ENCODE data around the gene OSCP1. TPM values are rescaled to one million over a fixed set of nuclear protein-coding genes. Genes with fewer than 3 reads are reported as not detected.

Gene OSCP1
- total RNA-seq, 2 experiments from 2014 or later = 1.3 to 1.7 TPM

GRCh38 chr1:36408479-36408878 is 41.8 kb downstream of the OSCP1 start:
- peaks cover 32% of the 10 kb centered on the region for H3K4me1 Mint-ChIP-seq
- H3K27ac Mint-ChIP-seq = no peak overlapping the region
- ChIA-PET CTCF (interaction anchor here (1.1 to 1.4 kb wide), 2 partner anchors 11 to 39 kb away, joined by 3 to 4 read pairs; no protein-coding TSS in a partner anchor), POLR2A (interaction anchor here (0.6 to 2.4 kb wide), 5 partner anchors 11 to 177 kb away, joined by 3 to 9 read pairs (median 3); partner anchors contain the start of gene LSM10)
- H3K4me3 Mint-ChIP-seq = no peak overlapping the region
- no peaks in the 10 kb centered on the region for H3K27me3 Mint-ChIP-seq
- peaks cover 13% of the 10 kb centered on the region for H3K36me3 Mint-ChIP-seq (ENCODE audit: low read depth)
- DNase-seq = no peak
- H3K9me3 Mint-ChIP-seq = peaks cover 13% of the 10 kb centered on the region

DNA sequence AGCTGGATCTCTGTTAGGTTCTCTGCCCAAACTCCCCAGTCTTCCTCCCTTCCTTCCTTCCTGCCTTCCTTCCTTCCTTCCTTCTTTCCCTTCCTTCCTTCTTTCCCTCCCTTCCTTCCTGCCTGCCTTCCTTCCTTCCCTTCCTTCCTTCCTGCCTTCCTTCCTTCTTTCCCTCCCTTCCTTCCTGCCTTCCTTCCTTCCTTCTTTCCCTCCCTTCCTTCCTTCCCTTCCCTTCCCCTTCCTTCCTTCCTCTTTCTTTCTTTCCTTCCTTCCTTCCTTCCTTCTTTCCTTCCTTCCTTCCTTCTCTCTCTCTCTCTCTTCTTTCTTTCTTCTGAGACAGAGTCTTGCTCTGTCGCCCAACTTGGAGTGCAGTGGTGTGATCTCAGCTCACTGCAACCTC is 43.8 kb downstream of the OSCP1 start:
- Mint-ChIP-seq H3K36me3 (ENCODE audit: low read depth) (peaks cover 6% of the 10 kb centered on the region), H3K9me3 (peaks cover 7% of the 10 kb centered on the region), H3K27me3 (no peaks in the 10 kb centered on the region), H3K4me3 (no peak overlapping the region), H3K4me1 (peaks cover 17% of the 10 kb centered on the region), H3K27ac (no peak overlapping the region)
- POLR2A ChIA-PET = interaction anchor here (1.4 kb wide), 1 partner anchor 64 kb away, joined by 3 read pairs; no protein-coding TSS in a partner anchor
- no peak for DNase-seq
- CTCF ChIA-PET = interaction anchor here (2.3 kb wide), 1 partner anchor 39 kb away, joined by 12 read pairs; no protein-coding TSS in a partner anchor

GRCh38 chr1:36402504-36402890 is 47.8 kb downstream of the OSCP1 start:
- no peak overlapping the region for H3K4me3 Mint-ChIP-seq
- POLR2A ChIA-PET = interaction anchor here (0.9 kb wide), 1 partner anchor 16 kb away, joined by 3 read pairs; no protein-coding TSS in a partner anchor
- H3K9me3 Mint-ChIP-seq = no peaks in the 10 kb centered on the region
- H3K36me3 Mint-ChIP-seq (ENCODE audit: low read depth) = no peaks in the 10 kb centered on the region
- CTCF ChIA-PET = interaction anchor here (2.0 kb wide), 1 partner anchor 36 kb away, joined by 5 read pairs; no protein-coding TSS in a partner anchor
- H3K27ac Mint-ChIP-seq = no peak overlapping the region
- H3K4me1 Mint-ChIP-seq = peaks cover 28% of the 10 kb centered on the region
- no peak for DNase-seq
- no peaks in the 10 kb centered on the region for H3K27me3 Mint-ChIP-seq

DNA sequence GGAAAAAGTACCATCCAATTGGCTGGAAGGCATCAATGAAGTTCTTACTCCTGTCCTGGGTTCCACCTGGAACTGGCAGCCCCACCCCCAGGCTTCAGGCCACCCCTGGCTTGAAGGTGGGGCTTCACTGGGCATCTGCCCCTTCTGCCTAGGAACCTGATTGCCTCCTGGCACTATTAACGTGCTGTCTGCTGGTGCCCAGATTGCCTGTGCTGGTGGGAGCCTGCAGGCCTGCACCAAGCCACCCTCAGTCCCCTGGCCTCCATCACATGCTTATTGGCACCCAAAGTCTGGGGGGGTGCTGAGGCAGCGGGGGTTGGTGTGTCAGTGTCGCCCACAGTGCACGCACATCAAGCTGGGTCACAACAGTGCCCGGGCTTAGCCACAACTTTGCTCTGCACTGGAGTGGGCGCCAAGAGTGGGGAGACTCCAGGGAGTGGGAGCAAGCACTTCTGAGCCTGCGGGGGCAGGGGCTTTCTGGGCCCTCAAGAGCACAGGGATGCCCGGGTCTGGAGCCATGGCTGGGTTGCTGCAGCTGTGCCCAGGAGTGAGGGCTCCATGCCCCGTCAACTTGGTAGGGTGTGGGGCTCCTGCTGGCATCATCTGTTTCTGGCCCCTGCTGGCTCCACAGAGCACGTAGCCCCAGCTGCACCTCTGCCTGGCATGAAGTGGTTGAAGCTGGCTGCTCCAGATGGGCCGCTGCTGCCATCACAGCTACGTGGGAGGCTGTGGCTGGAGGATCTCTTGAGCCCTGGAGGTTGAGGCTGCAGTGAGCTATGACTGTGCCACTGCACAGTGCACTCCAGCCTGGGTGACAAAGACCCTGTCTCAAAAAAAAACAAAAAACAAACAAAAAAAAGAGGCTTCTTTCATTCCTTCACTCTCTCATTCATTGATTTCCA is 48.4 kb downstream of the OSCP1 start:
- POLR2A ChIA-PET = interaction anchor here (0.9 to 7.2 kb wide), 3 partner anchors 10 to 15 kb away, joined by 3 to 162 read pairs (median 5); partner anchors contain the start of gene STK40

GRCh38 chr1:36400825-36401601 is 49.2 kb downstream of the OSCP1 start:
- CTCF ChIA-PET = interaction anchor here (1.4 to 2.1 kb wide), 5 partner anchors 11 to 34 kb away, joined by 5 to 12 read pairs (median 6); no protein-coding TSS in a partner anchor
- Mint-ChIP-seq H3K9me3 (no peaks in the 10 kb centered on the region), H3K27ac (peak overlapping the region; percentile 53), H3K4me3 (no peak overlapping the region), H3K27me3 (no peaks in the 10 kb centered on the region), H3K4me1 (peaks cover 38% of the 10 kb centered on the region), H3K36me3 (ENCODE audit: low read depth) (peaks cover 4% of the 10 kb centered on the region)
- POLR2A ChIA-PET = interaction anchor here (0.8 to 7.2 kb wide), 5 partner anchors 9 to 63 kb away, joined by 3 to 162 read pairs (median 4); partner anchors contain the start of gene STK40
- DNase-seq = peak; percentile 52

More for the DNA sequence above, 48.4 kb downstream of the OSCP1 start:
- Mint-ChIP-seq H3K36me3 (ENCODE audit: low read depth) (no peaks in the 10 kb centered on the region), H3K4me1 (peaks cover 33% of the 10 kb centered on the region), H3K27ac (peak overlapping the region; percentile 53), H3K27me3 (no peaks in the 10 kb centered on the region), H3K4me3 (no peak overlapping the region), H3K9me3 (no peaks in the 10 kb centered on the region)
- CTCF ChIA-PET = interaction anchor here (1.4 to 2.0 kb wide), 3 partner anchors 11 to 35 kb away, joined by 5 to 12 read pairs (median 5); no protein-coding TSS in a partner anchor
- DNase-seq = no peak

DNA sequence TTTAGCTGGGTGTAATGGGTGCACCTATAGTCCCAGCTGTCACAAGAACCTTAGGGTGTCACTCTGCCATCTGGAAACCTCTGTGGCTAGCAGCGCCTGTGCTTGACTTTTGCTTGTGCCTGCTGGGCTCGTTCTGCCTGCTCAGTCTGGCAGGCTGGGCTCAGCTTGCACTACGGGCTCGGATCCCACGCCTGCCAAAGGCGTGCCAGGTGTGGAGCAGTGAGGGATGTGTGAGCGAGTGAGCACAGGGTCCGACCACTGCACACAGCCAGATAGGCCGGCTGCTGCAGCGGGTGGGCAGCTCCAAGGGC is 49.8 kb downstream of the OSCP1 start:
- Mint-ChIP-seq H3K4me3 (no peak overlapping the region), H3K4me1 (peaks cover 38% of the 10 kb centered on the region), H3K27ac (peak overlapping the region; percentile 31), H3K27me3 (no peaks in the 10 kb centered on the region), H3K9me3 (no peaks in the 10 kb centered on the region), H3K36me3 (ENCODE audit: low read depth) (peaks cover 4% of the 10 kb centered on the region)
- ChIA-PET POLR2A (interaction anchor here (0.8 to 7.2 kb wide), 5 partner anchors 8 to 64 kb away, joined by 3 to 162 read pairs (median 4); partner anchors contain the start of gene STK40), CTCF (interaction anchor here (1.4 to 2.1 kb wide), 4 partner anchors 12 to 33 kb away, joined by 5 to 12 read pairs (median 6); no protein-coding TSS in a partner anchor)
- DNase-seq = no peak

- ChIA-PET CTCF (interaction anchor here (0.5 to 3.3 kb wide), 6 partner anchors 12 to 249 kb away, joined by 4 to 19 read pairs (median 6); partner anchors contain the start of gene TRAPPC3), POLR2A (interaction anchor here (0.8 to 7.2 kb wide), 5 partner anchors 11 to 237 kb away, joined by 3 to 162 read pairs (median 8); partner anchors contain the start of gene STK40)
- Mint-ChIP-seq H3K4me1 (peaks cover 45% of the 10 kb centered on the region), H3K27me3 (no peaks in the 10 kb centered on the region), H3K9me3 (no peaks in the 10 kb centered on the region), H3K27ac (peak overlapping the region; percentile 4), H3K4me3 (peak overlapping the region; percentile 95), H3K36me3 (ENCODE audit: low read depth) (peaks cover 6% of the 10 kb centered on the region)
- no peak for DNase-seq
Observed at GRCh38 chr1:36398370-36398977, 51.8 kb downstream of the OSCP1 start.

GRCh38 chr1:36397378-36398230 is 52.6 kb downstream of the OSCP1 start, which contains the start of gene LSM10:
Gene LSM10 (minus strand): TSS chr1:36397908. CDS start chr1:36394129, 3,779 bp downstream.
- H3K36me3 Mint-ChIP-seq (ENCODE audit: low read depth) = peaks cover 15% of the 10 kb centered on the region
- peaks cover 50% of the 10 kb centered on the region for H3K4me1 Mint-ChIP-seq
- DNase-seq = peak; percentile 93
- H3K4me3 Mint-ChIP-seq = peak within 1 kb of the TSS; percentile 95
- CTCF ChIA-PET = interaction anchor here (0.9 to 3.3 kb wide), 8 partner anchors 11 to 248 kb away, joined by 3 to 19 read pairs (median 4); partner anchors contain the start of genes SH3D21 and TRAPPC3
- peak within 1 kb of the TSS; percentile 95 for H3K27ac Mint-ChIP-seq
- POLR2A ChIA-PET = interaction anchor here (0.8 to 7.2 kb wide), 15 partner anchors 8 to 291 kb away, joined by 3 to 162 read pairs (median 3); partner anchors contain the start of genes MRPS15, OSCP1, STK40 and THRAP3
- no peaks in the 10 kb centered on the region for H3K27me3 Mint-ChIP-seq
- no peaks in the 10 kb centered on the region for H3K9me3 Mint-ChIP-seq

DNA sequence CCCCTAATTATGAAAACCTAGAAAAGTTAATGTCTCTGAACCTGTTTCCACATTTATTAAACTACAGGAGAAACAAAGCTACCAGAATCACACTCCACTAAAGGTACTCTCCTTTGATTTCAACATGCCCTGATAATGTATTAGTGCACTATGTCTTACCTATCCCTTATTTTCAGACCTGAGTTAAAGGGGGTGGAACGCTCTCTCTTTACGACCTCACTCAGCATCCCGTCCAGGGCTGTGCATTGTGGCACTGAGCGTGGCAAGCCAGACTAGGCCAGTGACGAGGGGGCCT is 53.2 kb downstream of the OSCP1 start:
- H3K9me3 Mint-ChIP-seq = no peaks in the 10 kb centered on the region
- no peak for DNase-seq
- POLR2A ChIA-PET = interaction anchor here (0.9 to 7.2 kb wide), 14 partner anchors 8 to 291 kb away, joined by 3 to 162 read pairs (median 4); partner anchors contain the start of genes MRPS15, OSCP1, STK40 and THRAP3

DNA sequence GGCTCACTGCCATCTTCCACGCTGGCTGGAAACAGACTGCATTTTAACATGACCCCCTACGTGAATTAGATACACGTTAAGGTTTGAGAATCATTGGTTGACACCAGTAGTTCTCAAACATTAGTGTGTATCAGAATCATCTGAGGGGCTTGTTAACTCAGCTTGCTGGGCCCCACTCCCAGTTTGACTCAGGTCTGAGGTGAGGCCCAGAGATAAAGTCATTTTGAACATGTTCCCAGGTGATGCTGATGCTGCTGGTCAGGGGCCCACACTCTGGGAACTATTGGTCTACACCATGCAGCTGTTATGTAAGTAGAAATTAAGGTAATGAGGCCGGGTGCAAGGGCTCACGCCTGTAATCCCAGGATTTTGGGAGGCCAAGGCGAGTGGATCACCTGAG is 53.9 kb downstream of the OSCP1 start:
- H3K4me3 Mint-ChIP-seq = peak overlapping the region; percentile 95
- peak overlapping the region; percentile 47 for H3K27ac Mint-ChIP-seq
- DNase-seq = no peak
- H3K9me3 Mint-ChIP-seq = no peaks in the 10 kb centered on the region
- H3K36me3 Mint-ChIP-seq (ENCODE audit: low read depth) = peaks cover 25% of the 10 kb centered on the region
- H3K4me1 Mint-ChIP-seq = peaks cover 46% of the 10 kb centered on the region
- CTCF ChIA-PET = interaction anchor here (0.8 to 3.3 kb wide), 3 partner anchors 10 to 90 kb away, joined by 3 to 10 read pairs (median 4); partner anchors contain the start of gene SH3D21
- H3K27me3 Mint-ChIP-seq = no peaks in the 10 kb centered on the region
- POLR2A ChIA-PET = interaction anchor here (1.0 to 7.2 kb wide), 6 partner anchors 10 to 290 kb away, joined by 3 to 162 read pairs (median 6); partner anchors contain the start of genes STK40 and THRAP3

More for the DNA sequence above, 53.2 kb downstream of the OSCP1 start:
- no peaks in the 10 kb centered on the region for H3K27me3 Mint-ChIP-seq
- H3K4me1 Mint-ChIP-seq = peaks cover 49% of the 10 kb centered on the region
- CTCF ChIA-PET = interaction anchor here (0.9 to 3.3 kb wide), 8 partner anchors 10 to 247 kb away, joined by 3 to 19 read pairs (median 4); partner anchors contain the start of genes SH3D21 and TRAPPC3
- H3K4me3 Mint-ChIP-seq = peak overlapping the region; percentile 95
- peaks cover 19% of the 10 kb centered on the region for H3K36me3 Mint-ChIP-seq (ENCODE audit: low read depth)
- peak overlapping the region; percentile 95 for H3K27ac Mint-ChIP-seq

GRCh38 chr1:36393686-36394085 is 56.6 kb downstream of the OSCP1 start:
- H3K4me3 Mint-ChIP-seq = no peak overlapping the region
- CTCF ChIA-PET = no interaction called here
- H3K9me3 Mint-ChIP-seq = no peaks in the 10 kb centered on the region
- H3K4me1 Mint-ChIP-seq = peaks cover 44% of the 10 kb centered on the region
- H3K27me3 Mint-ChIP-seq = no peaks in the 10 kb centered on the region
- H3K36me3 Mint-ChIP-seq (ENCODE audit: low read depth) = peaks cover 44% of the 10 kb centered on the region
- POLR2A ChIA-PET = no interaction called here
- no peak for DNase-seq
- H3K27ac Mint-ChIP-seq = no peak overlapping the region

All from activated CD4-positive, alpha-beta memory T cell treated with anti-CD3 and anti-CD28 coated beads, Interleukin-2, amount 10 ng/mL, durations not matched to agents 7 days and 5 days (primary cell).